IPS-20b (cell line): ENCODE data around the gene RIMKLB.

Experiments used
- H3K27ac ChIP-seq: one replicate; pipeline ENCODE4 v1.5.1; 2013; ENCODE audit warnings: low read length
- H3K27me3 ChIP-seq: 2 replicates; pipeline ENCODE4 v1.6.1; 2013; ENCODE audit warnings: mild to moderate bottlenecking, low read length, inconsistent platforms; ENCODE audit not compliant: insufficient read depth
- H3K36me3 ChIP-seq: 2 replicates; pipeline ENCODE4 v1.6.1; 2013; ENCODE audit warnings: low read depth, mild to moderate bottlenecking, inconsistent platforms, low read length, moderate library complexity; ENCODE audit not compliant: insufficient read depth
- H3K4me1 ChIP-seq: 2 replicates; pipeline ENCODE4 v1.6.1; 2013; ENCODE audit warnings: mild to moderate bottlenecking, control low read depth, inconsistent platforms, low read length, moderate library complexity; ENCODE audit not compliant: insufficient read depth
- H3K4me3 ChIP-seq: 2 replicates; pipeline ENCODE4 v1.5.1; 2013; ENCODE audit warnings: mild to moderate bottlenecking, low read length, inconsistent platforms
- H3K9ac ChIP-seq: 2 replicates; pipeline ENCODE4 v1.6.1; 2013; ENCODE audit warnings: low read depth, mild to moderate bottlenecking, inconsistent platforms, low read length, moderate library complexity
- H3K9me3 ChIP-seq: 2 replicates; pipeline ENCODE4 v1.6.1; 2013; ENCODE audit warnings: mild to moderate bottlenecking, low read depth, low read length, inconsistent platforms; ENCODE audit not compliant: insufficient read depth

The RIMKLB gene

DNA sequence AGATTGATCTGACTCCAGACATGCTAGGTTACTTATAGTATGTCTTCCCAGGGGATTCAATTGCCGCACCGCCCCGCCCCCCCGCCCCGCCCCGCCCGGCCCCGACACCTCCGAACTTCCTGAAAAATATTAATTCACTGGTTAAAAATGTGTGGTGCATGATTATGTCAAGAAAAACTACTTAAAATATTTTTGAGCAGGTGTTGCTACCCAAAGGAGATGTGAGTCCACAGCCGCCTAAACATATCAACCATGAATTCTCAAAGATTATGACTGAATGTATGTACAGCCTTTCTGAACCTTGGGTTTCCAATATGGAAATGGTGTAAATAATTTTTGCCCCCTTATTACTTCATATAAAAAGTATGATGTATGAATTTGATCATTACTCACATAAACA, 2.7 kb upstream of the RIMKLB start:
- Histone ChIP-seq H3K9ac (no peak overlapping the region), H3K9me3 (no peaks in the 10 kb centered on the region), H3K4me1 (peaks cover 39% of the 10 kb centered on the region), H3K36me3 (peaks cover 2% of the 10 kb centered on the region), H3K4me3 (no peak overlapping the region), H3K27ac (no peak overlapping the region), H3K27me3 (no peaks in the 10 kb centered on the region)

DNA sequence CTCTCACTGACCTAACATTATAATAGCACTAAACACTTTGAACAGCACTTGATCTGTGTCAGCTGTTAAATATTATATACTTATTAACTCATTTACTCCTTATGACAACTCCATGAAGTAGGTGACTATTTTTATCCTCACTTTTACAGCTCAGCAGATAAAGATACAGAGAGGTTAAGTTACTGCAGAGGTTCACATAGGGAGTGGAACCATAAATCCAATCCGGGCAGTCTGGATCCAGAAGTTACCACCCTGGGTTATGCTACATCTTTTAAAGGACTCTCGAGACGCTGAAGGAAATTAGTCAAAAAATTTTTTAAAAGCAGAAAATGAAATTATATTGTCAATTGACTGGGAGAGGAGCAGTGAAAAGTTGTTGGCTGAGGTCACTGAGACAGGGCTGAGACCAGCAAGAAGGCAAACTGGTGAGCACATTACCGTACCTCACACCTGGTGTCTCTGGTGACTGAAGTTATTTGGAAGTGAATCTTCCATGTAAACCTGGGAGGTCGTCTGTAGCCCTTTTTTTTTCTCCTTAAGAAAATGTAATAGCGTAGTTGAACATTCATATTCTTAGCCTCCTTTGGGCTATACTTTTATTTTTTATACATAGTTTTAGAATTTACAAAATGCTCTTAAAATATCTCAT, 1.2 kb upstream of the RIMKLB start:
- Histone ChIP-seq H3K27me3 (no peaks in the 10 kb centered on the region), H3K36me3 (peaks cover 17% of the 10 kb centered on the region), H3K9me3 (no peaks in the 10 kb centered on the region), H3K9ac (peak overlapping the region; percentile 88; the same call in 1 of the 2 replicates), H3K4me1 (peaks cover 36% of the 10 kb centered on the region), H3K27ac (no peak overlapping the region), H3K4me3 (peak overlapping the region; percentile 86)

DNA sequence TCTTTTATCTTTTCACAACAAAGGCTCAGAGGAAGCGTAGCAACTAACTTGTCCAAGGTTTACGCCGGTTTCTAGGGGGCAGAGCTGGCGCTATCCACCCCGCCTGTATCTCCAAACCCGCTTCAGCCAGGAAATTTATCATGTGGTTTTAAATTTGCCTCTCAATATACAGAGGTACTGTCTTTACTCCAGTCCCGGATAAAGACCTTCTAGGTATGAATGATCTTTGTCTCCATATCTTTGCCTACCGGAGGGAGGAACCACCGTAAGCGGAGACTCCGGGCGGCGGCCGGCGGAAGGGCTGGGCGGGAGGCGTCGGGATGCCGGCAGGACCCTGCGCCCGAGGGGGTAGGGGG, 693 bp upstream of the RIMKLB start:
- Histone ChIP-seq H3K36me3 (peaks cover 17% of the 10 kb centered on the region), H3K27ac (peak overlapping the region; percentile 92), H3K9ac (peak overlapping the region; percentile 88; the same call in 1 of the 2 replicates), H3K4me3 (peak overlapping the region; percentile 86), H3K9me3 (no peaks in the 10 kb centered on the region), H3K4me1 (peaks cover 30% of the 10 kb centered on the region), H3K27me3 (no peaks in the 10 kb centered on the region)

DNA sequence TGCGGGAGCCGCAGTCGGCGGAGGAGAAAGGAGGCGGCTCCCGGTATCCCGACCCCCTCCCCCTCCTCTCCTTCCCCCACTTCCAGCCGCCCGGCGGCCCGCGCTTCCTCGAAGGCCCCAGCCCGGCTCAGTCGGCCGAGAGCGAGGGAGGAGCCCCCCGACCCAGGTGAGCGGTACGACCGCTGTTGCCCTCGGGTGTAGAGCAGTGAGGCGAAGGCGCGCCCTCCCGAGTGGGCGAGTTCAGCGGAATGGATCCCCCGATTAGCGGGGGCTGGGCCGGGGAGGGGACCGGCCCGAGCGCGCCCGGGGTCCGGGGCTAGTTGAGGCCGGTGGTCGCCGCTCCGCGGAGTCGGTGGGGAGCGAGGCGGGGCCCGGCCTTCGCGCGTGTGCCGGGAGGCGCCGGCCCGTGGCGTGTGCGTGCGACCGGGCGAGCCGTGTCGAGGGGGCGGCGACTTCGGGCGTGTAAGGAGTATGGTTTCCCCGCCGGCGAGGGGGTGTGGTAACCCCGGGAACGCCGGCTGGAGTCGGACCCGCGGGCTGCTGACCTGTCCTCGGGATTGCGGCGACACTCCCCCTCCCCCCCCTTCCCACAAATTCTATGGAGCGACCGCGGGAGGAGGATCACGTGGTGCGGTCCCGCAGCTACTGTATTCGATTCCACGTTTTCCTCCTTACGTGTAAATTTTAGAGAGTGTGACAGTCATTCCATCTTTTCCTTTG, 501 bp downstream of the RIMKLB start:
- no peaks in the 10 kb centered on the region for H3K9me3 ChIP-seq
- peak overlapping the region; percentile 85; the same call in 1 of the 2 replicates for H3K9ac ChIP-seq
- no peak overlapping the region for H3K27ac ChIP-seq
- H3K4me1 ChIP-seq = peaks cover 21% of the 10 kb centered on the region
- H3K36me3 ChIP-seq = peaks cover 17% of the 10 kb centered on the region
- H3K27me3 ChIP-seq = no peaks in the 10 kb centered on the region
- H3K4me3 ChIP-seq = peak overlapping the region; percentile 83

DNA sequence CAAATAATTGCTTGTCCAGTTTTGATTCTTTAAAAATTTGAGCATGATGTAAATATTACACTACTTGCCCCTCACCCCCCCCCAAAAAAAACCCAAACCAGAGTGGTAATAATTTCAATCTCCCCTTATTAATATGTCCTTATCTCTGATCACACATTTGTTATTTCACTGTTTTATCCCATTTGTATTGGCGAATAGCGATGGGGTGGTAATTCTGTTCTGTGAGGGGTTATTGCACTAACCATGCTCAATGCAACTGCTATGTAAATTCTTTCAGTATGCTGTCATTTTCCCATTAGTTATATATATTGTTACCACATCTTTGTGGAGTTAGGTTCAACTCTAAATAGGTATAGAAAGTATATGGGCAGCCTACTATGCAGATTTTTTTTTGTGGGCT, 1.1 kb downstream of the RIMKLB start:
- no peaks in the 10 kb centered on the region for H3K27me3 ChIP-seq
- peaks cover 17% of the 10 kb centered on the region for H3K36me3 ChIP-seq
- no peak overlapping the region for H3K27ac ChIP-seq
- H3K9me3 ChIP-seq = no peaks in the 10 kb centered on the region
- H3K4me1 ChIP-seq = peaks cover 21% of the 10 kb centered on the region
- peak overlapping the region; percentile 83 for H3K4me3 ChIP-seq
- H3K9ac ChIP-seq = peak overlapping the region; percentile 85; the same call in 1 of the 2 replicates

DNA sequence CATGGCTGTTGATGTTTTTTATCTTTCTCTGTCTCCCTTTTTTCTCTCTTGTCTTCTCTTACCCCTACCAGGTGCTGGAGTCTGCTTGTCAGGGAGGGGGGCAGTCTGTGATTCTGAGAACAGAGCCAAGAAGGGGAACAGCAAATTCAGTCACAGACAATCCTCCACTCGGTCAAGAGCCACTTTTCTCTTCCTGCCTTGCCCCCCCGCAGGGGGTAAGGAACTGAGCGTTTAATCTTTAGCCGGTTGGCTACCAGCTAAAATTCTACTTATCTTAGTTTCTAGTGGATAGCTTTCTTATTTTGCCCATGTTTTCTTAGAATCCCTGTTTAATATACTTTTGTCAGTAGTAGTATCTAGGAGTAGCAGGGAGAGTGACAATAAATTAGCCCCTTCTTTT, 1.9 kb downstream of the RIMKLB start:
- H3K9ac ChIP-seq = peak overlapping the region; percentile 40; the same call in 1 of the 2 replicates
- H3K9me3 ChIP-seq = no peaks in the 10 kb centered on the region
- H3K27ac ChIP-seq = no peak overlapping the region
- peaks cover 21% of the 10 kb centered on the region for H3K4me1 ChIP-seq
- H3K4me3 ChIP-seq = peak overlapping the region; percentile 83
- H3K27me3 ChIP-seq = no peaks in the 10 kb centered on the region
- H3K36me3 ChIP-seq = peaks cover 17% of the 10 kb centered on the region

DNA sequence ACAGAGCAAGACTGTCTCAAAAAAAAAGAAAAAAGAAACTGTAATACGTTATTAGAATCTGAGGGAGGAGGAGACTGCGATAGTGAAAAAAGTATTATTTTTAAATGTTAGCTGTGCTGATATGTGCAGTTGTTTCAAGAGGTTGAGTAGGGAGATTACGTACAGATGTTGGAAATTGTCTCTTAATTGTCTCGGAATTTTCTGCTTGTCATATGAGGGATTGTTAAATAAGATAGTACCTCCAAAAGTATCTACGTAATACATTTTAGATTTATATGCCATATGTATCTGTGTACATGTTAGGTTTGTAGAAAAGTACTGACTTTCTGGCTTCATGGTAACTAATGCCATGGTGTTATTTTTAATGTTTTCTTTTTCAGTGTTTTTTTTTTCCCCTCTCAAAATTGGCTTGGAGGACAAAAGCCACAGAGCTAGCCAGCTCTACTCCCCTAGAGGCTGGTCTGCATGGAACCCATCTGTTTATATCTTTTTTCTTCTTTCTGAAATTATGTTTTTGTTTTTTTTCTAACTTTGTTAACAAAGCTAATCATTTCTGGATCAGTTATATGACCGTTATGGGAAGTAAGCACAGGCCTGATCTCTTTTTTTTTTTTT, 3.4 kb downstream of the RIMKLB start:
- peaks cover 17% of the 10 kb centered on the region for H3K36me3 ChIP-seq
- H3K9me3 ChIP-seq = no peaks in the 10 kb centered on the region
- no peak overlapping the region for H3K27ac ChIP-seq
- no peak overlapping the region for H3K4me3 ChIP-seq
- peaks cover 16% of the 10 kb centered on the region for H3K4me1 ChIP-seq
- no peak overlapping the region for H3K9ac ChIP-seq
- no peaks in the 10 kb centered on the region for H3K27me3 ChIP-seq

DNA sequence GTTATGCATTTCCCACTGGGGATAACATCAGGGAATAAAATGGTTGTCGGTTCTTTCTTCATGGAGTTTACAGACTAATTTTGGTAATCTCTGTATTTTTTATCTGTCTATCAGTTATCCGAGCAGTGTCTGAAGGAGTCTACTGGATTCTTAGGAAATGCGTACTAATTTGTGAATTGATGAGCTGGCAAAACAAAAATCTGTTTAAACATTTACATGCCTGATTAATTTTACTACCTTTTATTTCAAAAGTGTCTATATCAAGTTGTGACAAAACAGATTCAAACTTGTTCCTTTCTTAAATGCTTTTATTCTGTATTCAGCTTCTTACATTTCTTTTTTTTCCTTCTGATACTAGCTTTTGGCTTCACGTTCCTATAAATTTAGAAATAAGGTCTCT, 4.4 kb downstream of the RIMKLB start:
- Histone ChIP-seq H3K9me3 (no peaks in the 10 kb centered on the region), H3K36me3 (peaks cover 20% of the 10 kb centered on the region), H3K27me3 (no peaks in the 10 kb centered on the region), H3K4me1 (peaks cover 10% of the 10 kb centered on the region; the same call in 1 of the 2 replicates), H3K4me3 (no peak overlapping the region), H3K27ac (no peak overlapping the region), H3K9ac (no peak overlapping the region)

DNA sequence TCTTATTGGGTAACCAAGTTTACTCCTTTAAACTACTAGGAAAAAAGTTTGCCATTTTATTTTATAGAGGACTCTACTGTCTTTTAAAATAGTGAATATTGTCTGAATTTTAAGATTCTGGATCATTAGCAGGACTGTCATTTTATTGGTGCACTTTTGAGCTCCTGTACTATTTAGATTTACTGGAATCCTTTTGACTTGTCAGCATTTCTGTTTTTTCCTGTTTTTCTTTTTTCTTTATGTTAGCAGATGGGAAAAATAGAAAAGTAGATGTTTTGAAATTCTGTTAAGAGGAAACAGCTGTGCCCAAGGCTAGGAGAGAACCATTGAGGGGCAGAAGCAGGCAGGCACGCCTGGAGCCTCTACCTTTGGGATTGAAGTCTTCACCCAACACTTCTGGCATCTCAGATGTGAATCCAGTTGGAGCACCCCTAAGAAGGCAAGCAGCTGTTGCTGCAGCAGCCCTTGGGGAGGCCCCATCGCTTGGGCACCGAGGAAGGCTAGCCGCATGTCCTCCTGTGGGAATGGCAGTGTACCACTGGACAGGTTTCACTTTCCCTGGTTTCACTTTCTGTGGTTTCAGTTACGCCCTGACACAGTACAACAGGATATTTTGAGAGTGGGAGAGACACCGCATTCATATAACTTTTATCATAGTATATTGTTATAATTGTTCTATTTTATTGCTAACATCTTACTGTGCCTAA, 11.5 kb downstream of the RIMKLB start:
- Histone ChIP-seq H3K4me1 (no peaks in the 10 kb centered on the region), H3K9ac (no peak overlapping the region), H3K27me3 (no peaks in the 10 kb centered on the region), H3K4me3 (no peak overlapping the region), H3K27ac (no peak overlapping the region), H3K36me3 (peaks cover 21% of the 10 kb centered on the region; the same call in 1 of the 2 replicates), H3K9me3 (no peaks in the 10 kb centered on the region)

DNA sequence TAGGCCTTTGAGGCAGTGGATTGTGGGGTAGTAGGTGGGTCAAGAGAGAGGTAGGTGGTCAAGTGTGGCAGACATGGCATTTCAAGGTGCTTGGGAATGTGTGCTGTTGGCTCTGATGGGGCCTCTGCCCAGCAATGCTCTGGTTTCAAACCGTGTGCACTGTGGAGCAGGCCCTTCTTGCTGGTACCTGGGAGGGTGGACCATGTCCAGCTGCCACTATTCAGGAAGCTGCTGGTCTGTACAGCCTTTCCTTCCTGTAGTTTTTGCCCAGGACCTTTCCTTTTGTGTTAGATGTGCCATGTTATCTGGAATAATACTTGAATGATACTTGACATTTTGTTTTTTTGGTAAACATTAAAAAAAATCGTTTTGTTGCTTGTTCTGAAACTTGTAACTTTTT, 14.8 kb downstream of the RIMKLB start:
- H3K4me3 ChIP-seq = no peak overlapping the region
- H3K9ac ChIP-seq = no peak overlapping the region

DNA sequence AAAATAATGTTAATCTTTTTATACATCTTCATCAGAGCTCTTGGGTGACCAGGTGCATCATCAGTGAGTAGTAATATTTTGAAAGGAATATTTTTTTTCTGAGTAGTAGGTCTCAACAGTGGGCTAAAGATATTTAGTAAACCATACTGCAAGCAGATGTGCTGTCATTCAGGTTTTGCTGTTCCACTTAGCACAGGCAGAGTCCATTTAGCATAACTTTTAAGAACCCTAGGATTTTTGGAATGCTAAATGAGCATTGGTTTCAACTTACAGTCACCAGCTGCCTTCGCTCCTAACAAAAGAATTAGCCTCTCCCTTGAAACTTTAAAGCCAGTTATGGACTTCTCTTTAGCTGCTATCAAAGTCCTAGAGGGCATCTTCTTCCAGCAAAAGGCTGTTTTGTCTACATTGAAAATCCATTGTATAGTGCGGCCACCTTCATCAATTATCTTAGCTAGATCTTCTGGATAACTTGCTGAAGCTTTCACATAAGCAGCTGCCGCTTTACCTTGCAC, 24.6 kb downstream of the RIMKLB start:
- H3K4me3 ChIP-seq = peak overlapping the region; percentile 23; the same call in 1 of the 2 replicates
- no peaks in the 10 kb centered on the region for H3K27me3 ChIP-seq
- H3K9ac ChIP-seq = peak overlapping the region; percentile 9; the same call in 1 of the 2 replicates
- peaks cover 27% of the 10 kb centered on the region for H3K4me1 ChIP-seq
- no peak overlapping the region for H3K27ac ChIP-seq
- H3K9me3 ChIP-seq = no peaks in the 10 kb centered on the region
- peaks cover 57% of the 10 kb centered on the region for H3K36me3 ChIP-seq

More for the DNA sequence above, 14.8 kb downstream of the RIMKLB start:
- Histone ChIP-seq H3K36me3 (peaks cover 36% of the 10 kb centered on the region), H3K4me1 (no peaks in the 10 kb centered on the region; the same call in 1 of the 2 replicates), H3K27me3 (no peaks in the 10 kb centered on the region), H3K27ac (no peak overlapping the region), H3K9me3 (no peaks in the 10 kb centered on the region)
